Measurements from ENCODE around the gene CERS6. TPM values are rescaled to one million over a fixed set of nuclear protein-coding genes. Genes with fewer than 3 reads are reported as not detected.

Gene CERS6
- total and polyA plus RNA-seq, 12 donors = 5.0 to 110 (median 29.6) TPM

DNA sequence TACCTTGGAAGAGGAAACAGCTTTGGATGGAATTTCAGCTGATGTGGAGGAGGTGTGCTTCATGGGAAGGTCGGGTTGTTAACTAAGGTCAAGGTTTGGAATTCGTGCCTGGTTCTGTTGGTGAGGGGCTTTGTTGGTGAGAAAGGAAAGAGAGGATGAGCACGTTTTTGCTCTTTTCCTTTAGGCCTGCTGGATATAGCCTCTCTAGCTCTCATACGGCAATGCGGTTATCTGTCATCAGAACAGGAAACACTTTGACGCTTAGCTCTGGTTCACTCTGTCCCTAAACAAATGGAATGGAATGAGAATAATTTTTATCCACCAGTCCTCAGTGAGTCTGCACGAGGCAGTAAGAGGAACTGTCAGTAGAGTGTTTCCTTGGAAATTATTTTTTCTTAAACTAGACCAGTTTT, 176.6 kb downstream of the CERS6 start:
- peak in 2 of 7 donors; percentile 5 to 16 for DNase-seq
- intact Hi-C loops (cut with DNase I) = no loop called here
- Histone ChIP-seq H3K27me3 (no peaks in the 10 kb centered on the region), H3K36me3 (replicated peaks in 1 of 2) (no peaks in the 10 kb centered on the region), H3K27ac (peak overlapping the region in 3 of 5 donors; percentile 24 to 76 (median 75)), H3K4me3 (no peak overlapping the region), H3K4me1 (replicated peaks in 1 of 2) (peaks cover 0 to 56% of the 10 kb centered on the region in 2 donors), H3K9me3 (replicated peaks in 1 of 3) (no peaks in the 10 kb centered on the region)
- no peak for TF ChIP-seq POLR2A (IDR thresholded peaks at IDR 0.05)
- 41 to 45% (median 42%) methylated on average over 7 of the region's 7 CpGs for WGBS, 4 donors

DNA sequence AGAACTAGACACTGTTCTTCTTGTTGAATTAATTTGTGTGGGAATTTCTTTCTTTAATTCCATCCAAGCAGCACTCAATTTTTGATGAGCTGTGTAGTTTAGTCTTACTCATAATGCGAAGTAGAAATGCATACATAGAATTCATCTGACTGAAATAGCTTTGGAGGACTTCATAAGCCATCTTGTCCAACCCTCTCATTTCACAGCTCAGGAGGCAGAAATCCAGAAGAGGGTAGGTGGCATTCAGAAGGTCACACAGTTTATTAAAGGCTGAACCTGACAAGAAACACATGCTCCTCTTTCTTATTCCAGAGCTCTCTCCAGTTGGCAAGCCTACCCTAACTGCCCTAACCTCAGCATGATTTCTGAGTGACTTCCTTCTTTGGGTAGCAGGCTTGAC, 177.1 kb downstream of the CERS6 start:
- intact Hi-C loops (cut with DNase I) = no loop called here
- H3K9me3 ChIP-seq (replicated peaks in 1 of 3) = no peaks in the 10 kb centered on the region
- no peaks in the 10 kb centered on the region for H3K36me3 ChIP-seq (replicated peaks in 1 of 2)
- no peaks in the 10 kb centered on the region for H3K27me3 ChIP-seq
- WGBS, 4 donors = 58 to 72% (median 62%) methylated on average over 1 of the region's 1 CpG
- no peak overlapping the region for H3K4me3 ChIP-seq
- peak overlapping the region in 3 of 5 donors; percentile 44 to 76 (median 54) for H3K27ac ChIP-seq
- TF ChIP-seq, protein P1, sequence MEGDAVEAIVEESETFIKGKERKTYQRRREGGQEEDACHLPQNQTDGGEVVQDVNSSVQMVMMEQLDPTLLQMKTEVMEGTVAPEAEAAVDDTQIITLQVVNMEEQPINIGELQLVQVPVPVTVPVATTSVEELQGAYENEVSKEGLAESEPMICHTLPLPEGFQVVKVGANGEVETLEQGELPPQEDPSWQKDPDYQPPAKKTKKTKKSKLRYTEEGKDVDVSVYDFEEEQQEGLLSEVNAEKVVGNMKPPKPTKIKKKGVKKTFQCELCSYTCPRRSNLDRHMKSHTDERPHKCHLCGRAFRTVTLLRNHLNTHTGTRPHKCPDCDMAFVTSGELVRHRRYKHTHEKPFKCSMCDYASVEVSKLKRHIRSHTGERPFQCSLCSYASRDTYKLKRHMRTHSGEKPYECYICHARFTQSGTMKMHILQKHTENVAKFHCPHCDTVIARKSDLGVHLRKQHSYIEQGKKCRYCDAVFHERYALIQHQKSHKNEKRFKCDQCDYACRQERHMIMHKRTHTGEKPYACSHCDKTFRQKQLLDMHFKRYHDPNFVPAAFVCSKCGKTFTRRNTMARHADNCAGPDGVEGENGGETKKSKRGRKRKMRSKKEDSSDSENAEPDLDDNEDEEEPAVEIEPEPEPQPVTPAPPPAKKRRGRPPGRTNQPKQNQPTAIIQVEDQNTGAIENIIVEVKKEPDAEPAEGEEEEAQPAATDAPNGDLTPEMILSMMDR (IDR thresholded peaks at IDR 0.05) = no peak
- no peak for TF ChIP-seq POLR2A (IDR thresholded peaks at IDR 0.05)
- peaks cover 0 to 55% of the 10 kb centered on the region in 2 donors for H3K4me1 ChIP-seq (replicated peaks in 1 of 2)
- DNase-seq = peak in 1 of 7 donors; percentile 16

DNA sequence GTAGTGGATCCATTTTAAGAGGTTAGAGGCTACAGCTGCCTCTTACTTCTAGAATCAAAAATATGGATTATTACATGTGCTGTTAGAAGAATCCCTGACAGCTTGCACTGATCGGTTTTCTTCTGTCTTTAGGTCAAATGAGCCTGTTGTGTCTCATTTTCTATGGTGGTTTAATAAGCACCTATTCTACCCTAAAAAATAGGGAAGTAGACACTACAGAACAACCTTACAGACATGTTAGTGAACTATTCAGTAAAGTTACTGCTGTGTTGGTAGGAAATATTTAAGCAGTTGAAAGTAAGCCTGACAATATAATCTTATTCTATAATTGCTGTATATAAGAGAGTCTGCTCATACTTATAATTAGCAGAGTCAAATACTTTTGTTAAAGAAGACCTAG, 177.8 kb downstream of the CERS6 start:
- H3K4me1 ChIP-seq (replicated peaks in 1 of 2) = peaks cover 0 to 58% of the 10 kb centered on the region in 2 donors
- 69 to 85% (median 76%) methylated on average over 1 of the region's 1 CpG for WGBS, 4 donors
- intact Hi-C loops (cut with DNase I) = no loop called here

DNA sequence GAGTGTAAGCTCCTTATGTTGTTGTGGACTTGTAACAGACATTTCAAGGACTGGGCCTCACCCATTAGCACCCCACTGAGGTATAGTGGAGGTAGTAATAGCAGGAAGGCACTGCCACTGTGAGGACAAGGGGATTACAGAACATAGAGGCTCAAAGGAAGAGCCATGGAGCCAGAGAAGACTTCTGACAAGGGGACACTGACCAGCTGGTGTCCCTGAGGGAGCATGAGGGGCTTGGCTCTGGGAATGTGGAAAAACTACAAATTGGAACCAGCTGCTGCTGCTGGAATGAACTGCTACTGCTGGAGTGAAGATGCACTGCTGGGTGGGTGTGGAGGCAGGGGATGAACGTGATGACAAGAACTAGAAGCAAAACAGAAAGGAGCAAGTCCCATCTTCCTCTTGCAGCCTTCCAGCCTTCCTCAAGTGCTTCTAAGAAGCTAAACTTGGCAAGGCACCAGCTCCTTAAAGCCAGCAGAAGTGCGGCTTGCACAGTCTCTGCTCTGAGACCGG, 179.0 kb downstream of the CERS6 start:
- peak; percentile 31 to 82 (median 56) for DNase-seq
- Histone ChIP-seq H3K9me3 (replicated peaks in 1 of 3) (no peaks in the 10 kb centered on the region), H3K27ac (peak overlapping the region in 1 of 5 donors; percentile 63), H3K4me3 (no peak overlapping the region), H3K36me3 (replicated peaks in 1 of 2) (no peaks in the 10 kb centered on the region), H3K4me1 (replicated peaks in 1 of 2) (peaks cover 0 to 65% of the 10 kb centered on the region in 2 donors), H3K27me3 (no peaks in the 10 kb centered on the region)
- TF ChIP-seq POLR2A (IDR thresholded peaks at IDR 0.05) = no peak
- TF ChIP-seq, protein P1 (IDR thresholded peaks at IDR 0.05) = no peak
- WGBS, 4 donors = 45 to 59% (median 56%) methylated on average over 3 of the region's 3 CpGs
- intact Hi-C loops (cut with DNase I) = no loop called here

More for the DNA sequence above, 177.8 kb downstream of the CERS6 start:
- DNase-seq = no peak
- Histone ChIP-seq H3K27ac (peak overlapping the region in 2 of 5 donors; percentile 4 to 76), H3K27me3 (no peaks in the 10 kb centered on the region), H3K4me3 (no peak overlapping the region), H3K9me3 (replicated peaks in 1 of 3) (no peaks in the 10 kb centered on the region), H3K36me3 (replicated peaks in 1 of 2) (no peaks in the 10 kb centered on the region)
- TF ChIP-seq, protein P1 (IDR thresholded peaks at IDR 0.05) = no peak
- no peak for TF ChIP-seq POLR2A (IDR thresholded peaks at IDR 0.05)

DNA sequence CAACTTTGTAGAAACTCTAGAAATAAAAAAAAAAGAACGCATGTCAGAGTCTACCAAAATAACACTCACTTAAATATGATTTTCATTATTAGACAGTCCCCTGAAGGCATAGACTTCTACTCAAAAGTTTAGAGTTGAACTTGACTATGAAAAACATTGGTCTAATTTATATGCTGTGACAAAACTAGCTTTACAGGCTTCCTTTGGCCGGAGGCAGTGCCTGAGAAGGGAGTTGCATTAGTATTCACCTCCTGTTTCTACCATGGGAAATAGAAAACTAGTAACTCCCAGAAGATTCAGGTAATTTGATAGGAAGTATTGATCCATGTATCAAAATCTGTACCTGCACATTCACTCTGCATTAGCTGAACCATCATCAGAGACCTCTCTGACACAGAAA, 182.9 kb downstream of the CERS6 start:
- H3K9me3 ChIP-seq (replicated peaks in 1 of 3) = no peaks in the 10 kb centered on the region
- H3K4me3 ChIP-seq = no peak overlapping the region
- H3K27ac ChIP-seq = peak overlapping the region in 2 of 5 donors; percentile 15 to 48
- no peak for TF ChIP-seq POLR2A (IDR thresholded peaks at IDR 0.05)
- TF ChIP-seq, protein P1 (IDR thresholded peaks at IDR 0.05) = no peak
- 62 to 75% (median 69%) methylated on average over 2 of the region's 2 CpGs for WGBS, 4 donors
- H3K36me3 ChIP-seq (replicated peaks in 1 of 2) = no peaks in the 10 kb centered on the region
- DNase-seq = no peak
- intact Hi-C loops (cut with DNase I) = no loop called here
- H3K27me3 ChIP-seq = no peaks in the 10 kb centered on the region
- H3K4me1 ChIP-seq (replicated peaks in 1 of 2) = peaks cover 0 to 43% of the 10 kb centered on the region in 2 donors
